ENCODE results near the gene IL12RB2. TPM values are rescaled to one million over a fixed set of nuclear protein-coding genes. Genes with fewer than 3 reads are reported as not detected.
"Not testable (repeated sequence)": the region's sequence is repeated elsewhere in the genome, so short reads cannot be mapped to it uniquely, and the experiment has no call there.

IL12RB2 gene
- total RNA-seq, 1 donor from 2014 or later, result not detected

GRCh38 chr1:67414574-67414973, 106.9 kb downstream of the IL12RB2 start:
- H3K36me3 Mint-ChIP-seq (ENCODE audit: unreplicated experiment), result peaks cover 58% of the 10 kb centered on the region
- no peaks in the 10 kb centered on the region for H3K27me3 Mint-ChIP-seq (ENCODE audit: unreplicated experiment)
- H3K27ac Mint-ChIP-seq (ENCODE audit: unreplicated experiment), result no peak overlapping the region
- no peaks in the 10 kb centered on the region for H3K4me1 Mint-ChIP-seq (ENCODE audit: unreplicated experiment)
- no peaks in the 10 kb centered on the region for H3K9me3 Mint-ChIP-seq (ENCODE audit: unreplicated experiment)
- TF ChIP-seq CTCF (IDR thresholded peaks at IDR 0.05), result no peak
- no peak overlapping the region for H3K4me3 Mint-ChIP-seq (ENCODE audit: unreplicated experiment)
- DNase-seq (ENCODE audit: extremely low spot score, unreplicated experiment), result no peak

GRCh38 chr1:67415041-67415440, 107.4 kb downstream of the IL12RB2 start:
- H3K4me1 Mint-ChIP-seq (ENCODE audit: unreplicated experiment), result no peaks in the 10 kb centered on the region

GRCh38 chr1:67417733-67418132, 110.1 kb downstream of the IL12RB2 start:
- H3K27ac Mint-ChIP-seq (ENCODE audit: unreplicated experiment); H3K9me3 Mint-ChIP-seq (ENCODE audit: unreplicated experiment): not testable (repeated sequence)
- H3K36me3 Mint-ChIP-seq (ENCODE audit: unreplicated experiment), result peaks cover 64% of the 10 kb centered on the region

More at GRCh38 chr1:67415041-67415440, 107.4 kb downstream of the IL12RB2 start:
- H3K27me3 Mint-ChIP-seq (ENCODE audit: unreplicated experiment), result no peaks in the 10 kb centered on the region
- no peaks in the 10 kb centered on the region for H3K9me3 Mint-ChIP-seq (ENCODE audit: unreplicated experiment)
- H3K36me3 Mint-ChIP-seq (ENCODE audit: unreplicated experiment), result peaks cover 62% of the 10 kb centered on the region
- no peak for TF ChIP-seq CTCF (IDR thresholded peaks at IDR 0.05)
- H3K4me3 Mint-ChIP-seq (ENCODE audit: unreplicated experiment), result no peak overlapping the region
- no peak for DNase-seq (ENCODE audit: extremely low spot score, unreplicated experiment)
- no peak overlapping the region for H3K27ac Mint-ChIP-seq (ENCODE audit: unreplicated experiment)

GRCh38 chr1:67418839-67419586, 111.3 kb downstream of the IL12RB2 start:
- Mint-ChIP-seq H3K4me3 (ENCODE audit: unreplicated experiment) (no peak overlapping the region), H3K4me1 (ENCODE audit: unreplicated experiment) (no peaks in the 10 kb centered on the region), H3K36me3 (ENCODE audit: unreplicated experiment) (peaks cover 73% of the 10 kb centered on the region), H3K27ac (ENCODE audit: unreplicated experiment) (no peak overlapping the region), H3K27me3 (ENCODE audit: unreplicated experiment) (no peaks in the 10 kb centered on the region), H3K9me3 (ENCODE audit: unreplicated experiment) (no peaks in the 10 kb centered on the region)
- no peak for TF ChIP-seq CTCF (IDR thresholded peaks at IDR 0.05)
- no peak for DNase-seq (ENCODE audit: extremely low spot score, unreplicated experiment)

More at GRCh38 chr1:67417733-67418132, 110.1 kb downstream of the IL12RB2 start:
- not testable (repeated sequence) for H3K27me3 Mint-ChIP-seq (ENCODE audit: unreplicated experiment); H3K4me1 Mint-ChIP-seq (ENCODE audit: unreplicated experiment); DNase-seq (ENCODE audit: extremely low spot score, unreplicated experiment); H3K4me3 Mint-ChIP-seq (ENCODE audit: unreplicated experiment)

- H3K36me3 Mint-ChIP-seq (ENCODE audit: unreplicated experiment), result peaks cover 75% of the 10 kb centered on the region
- no peak overlapping the region for H3K4me3 Mint-ChIP-seq (ENCODE audit: unreplicated experiment)
- H3K4me1 Mint-ChIP-seq (ENCODE audit: unreplicated experiment), result peaks cover 8% of the 10 kb centered on the region
- DNase-seq (ENCODE audit: extremely low spot score, unreplicated experiment), result no peak
- no peak overlapping the region for H3K27ac Mint-ChIP-seq (ENCODE audit: unreplicated experiment)
- no peak for TF ChIP-seq CTCF (IDR thresholded peaks at IDR 0.05)
- no peaks in the 10 kb centered on the region for H3K27me3 Mint-ChIP-seq (ENCODE audit: unreplicated experiment)
- H3K9me3 Mint-ChIP-seq (ENCODE audit: unreplicated experiment), result no peaks in the 10 kb centered on the region
Measured at GRCh38 chr1:67420835-67421492, 113.3 kb downstream of the IL12RB2 start.

Data from osteocyte (in vitro differentiated cells).